HG03175 (cell line): ENCODE data around the gene ADAMTS20.
"Not testable (repeated sequence)": the region's sequence is repeated elsewhere in the genome, so short reads cannot be mapped to it uniquely, and the experiment has no call there.

Experiments
- ATAC-seq: cut with Tn5 transposase; IDR thresholded peaks from one replicate; pipeline ENCODE4 v1.9.1; 2021; ENCODE audit warnings: mild to moderate bottlenecking, moderate library complexity; ENCODE audit not compliant: unreplicated experiment

The ADAMTS20 gene

DNA sequence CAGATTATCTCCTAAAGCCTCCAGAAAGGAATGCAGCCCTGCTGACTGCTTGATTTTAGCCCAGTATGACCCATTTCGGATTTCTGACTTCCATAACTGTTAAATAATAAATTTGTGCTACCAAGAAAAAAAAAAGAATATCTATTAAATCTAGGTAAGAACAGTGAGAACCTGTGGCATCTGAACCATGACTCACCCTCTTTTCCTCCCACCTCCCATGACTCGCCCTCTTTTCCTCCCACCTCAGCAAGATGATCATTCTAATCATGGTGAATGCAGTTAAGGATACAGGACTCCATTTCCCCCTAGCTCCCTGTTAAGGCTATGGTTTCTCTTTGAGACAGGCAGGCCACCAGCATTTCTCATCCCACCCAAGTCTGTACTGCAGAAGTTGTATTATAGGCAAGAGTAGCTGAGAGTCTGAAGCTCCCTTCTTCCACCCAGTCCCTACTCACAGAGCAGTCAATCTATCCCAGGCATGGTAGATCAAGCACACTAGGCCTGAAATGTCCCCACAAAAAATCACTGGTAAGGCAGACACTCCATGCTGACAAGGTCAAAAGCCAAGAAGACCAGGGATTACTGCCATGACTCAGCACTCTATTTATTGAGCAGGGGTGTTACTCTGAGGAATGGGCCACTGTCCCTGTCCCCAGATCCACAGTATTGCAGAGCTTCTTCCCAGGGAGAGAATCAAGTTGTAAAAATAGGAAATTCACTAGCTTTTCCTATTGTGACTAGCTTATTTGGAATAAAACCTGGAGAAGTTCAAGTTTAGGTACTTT is 188.9 kb downstream of the ADAMTS20 start:
- no peak for ATAC-seq

GRCh38 chr12:43361031-43361710 is 190.8 kb downstream of the ADAMTS20 start:
- no peak for ATAC-seq

- ATAC-seq: not testable (repeated sequence)
Observed at GRCh38 chr12:43360001-43360400, 192.0 kb downstream of the ADAMTS20 start.

DNA sequence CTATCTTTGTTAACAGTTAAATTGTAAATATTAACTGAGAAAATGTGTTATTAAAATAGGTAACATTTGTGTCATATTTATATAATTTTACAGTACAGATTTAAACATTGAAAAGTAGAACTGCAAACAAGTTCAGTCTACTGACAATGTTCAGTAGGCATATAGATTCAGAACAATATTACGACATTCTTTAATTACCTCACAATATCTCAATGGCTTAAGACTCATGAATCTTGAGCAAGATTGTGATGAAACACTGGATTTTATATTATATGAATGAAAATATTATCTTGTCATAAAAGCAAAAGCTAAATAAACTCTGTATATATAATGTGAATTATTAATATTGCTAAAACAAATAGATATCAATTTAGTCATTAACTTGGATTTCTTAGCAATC is 194.9 kb downstream of the ADAMTS20 start:
- no peak for ATAC-seq

- no peak for ATAC-seq
Observed at GRCh38 chr12:43352001-43352400, 200.0 kb downstream of the ADAMTS20 start.

DNA sequence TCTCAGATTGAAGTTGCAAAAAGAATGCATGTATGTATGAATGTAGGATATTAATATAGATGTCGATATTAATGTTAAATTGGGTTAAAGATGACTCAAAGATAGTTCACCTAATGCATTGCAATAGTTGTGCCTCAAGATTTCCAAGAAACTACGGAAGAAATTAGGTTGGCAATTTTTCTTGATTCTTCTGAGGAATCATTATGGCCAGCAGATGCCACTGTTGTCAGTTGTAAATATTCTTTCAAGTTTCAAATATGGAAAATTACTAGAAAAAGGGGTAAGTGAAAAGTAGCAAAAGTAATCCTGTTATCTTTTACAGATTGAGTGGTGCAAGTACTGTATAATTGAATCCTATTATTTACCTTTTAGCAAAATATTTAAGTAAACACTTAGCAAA is 202.1 kb downstream of the ADAMTS20 start:
- no peak for ATAC-seq

- no peak for ATAC-seq
Observed at GRCh38 chr12:43348221-43348620, 203.8 kb downstream of the ADAMTS20 start.

DNA sequence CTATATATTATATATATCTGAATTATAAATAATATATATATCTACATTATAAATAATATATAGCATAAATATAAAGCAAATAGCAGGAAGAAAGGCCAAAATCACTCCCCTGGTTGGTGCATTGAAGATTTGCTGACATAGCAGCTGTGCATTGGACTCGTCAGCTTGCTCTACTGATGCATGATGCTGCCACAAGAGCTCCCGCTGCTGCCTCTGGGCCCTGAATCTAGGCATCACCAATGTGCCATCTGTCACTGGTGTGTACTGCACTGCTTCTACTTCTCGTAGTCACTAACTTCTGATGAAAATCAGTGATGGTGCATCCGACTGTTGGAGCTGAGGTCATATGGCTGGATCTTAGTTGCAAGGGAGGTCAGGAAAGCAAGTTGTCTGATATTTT is 205.0 kb downstream of the ADAMTS20 start:
- ATAC-seq: no peak

DNA sequence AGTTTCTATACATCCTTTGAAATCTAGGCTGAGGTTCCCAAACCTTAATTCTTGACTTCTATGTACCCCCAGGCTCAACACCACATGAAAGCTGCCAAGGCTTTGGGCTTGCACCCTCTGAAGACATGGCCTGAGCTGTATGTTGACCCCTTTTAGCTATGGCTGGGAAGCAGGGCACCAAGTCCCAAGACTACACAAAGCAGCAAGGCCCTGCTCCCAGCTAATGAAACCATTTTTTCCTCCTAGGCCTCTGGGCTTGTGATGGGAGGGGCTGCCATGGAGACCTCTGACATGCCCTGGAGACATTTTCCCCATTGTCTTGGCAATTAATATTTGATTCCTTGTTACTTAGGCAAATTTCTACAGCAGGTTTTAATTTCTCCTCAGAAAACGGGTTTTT is 207.0 kb downstream of the ADAMTS20 start:
- ATAC-seq: no peak

GRCh38 chr12:43341785-43342313 is 210.2 kb downstream of the ADAMTS20 start:
- not testable (repeated sequence) for ATAC-seq

GRCh38 chr12:43338848-43339526 is 213.0 kb downstream of the ADAMTS20 start:
- ATAC-seq: peak; percentile 38

DNA sequence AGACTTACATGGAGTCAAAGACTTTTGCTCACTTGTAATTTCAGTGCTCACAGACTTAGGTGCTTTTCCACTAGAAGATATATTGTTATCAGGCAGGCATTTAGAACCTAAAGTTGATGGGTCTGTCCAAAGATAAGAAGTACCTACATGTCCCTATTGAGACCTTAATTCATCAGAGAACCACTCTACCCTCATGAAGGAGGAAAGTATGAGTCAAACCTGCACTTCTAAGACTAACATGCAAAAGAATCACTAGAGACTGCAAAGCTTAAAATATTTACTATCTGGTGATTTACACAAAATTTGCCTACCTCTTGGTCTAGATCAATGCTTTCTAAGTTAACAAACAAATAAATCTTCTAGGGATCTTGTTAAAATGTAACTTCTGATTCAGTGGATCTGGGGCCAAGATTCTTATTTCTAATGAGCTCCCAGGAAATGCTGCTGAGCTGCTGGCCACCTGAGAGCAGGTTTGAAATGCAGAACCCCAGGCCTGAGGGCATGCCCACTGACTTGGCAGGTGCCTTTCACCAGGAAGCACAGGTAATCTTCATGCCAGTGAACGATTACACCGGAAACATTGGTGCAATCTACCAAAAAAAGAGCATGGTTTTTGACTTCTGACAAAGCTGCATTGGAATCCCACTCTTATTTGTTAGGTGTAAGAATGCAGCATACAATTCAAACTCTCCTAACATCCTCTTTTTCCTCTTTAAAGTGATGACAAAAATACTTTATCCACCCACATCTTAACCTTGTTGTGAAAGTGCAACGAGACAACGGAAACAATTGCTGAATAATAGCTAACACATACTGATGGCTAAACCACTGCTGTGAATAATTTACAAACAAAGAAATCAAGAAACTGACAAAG is 214.2 kb downstream of the ADAMTS20 start:
- ATAC-seq: peak; percentile 77

DNA sequence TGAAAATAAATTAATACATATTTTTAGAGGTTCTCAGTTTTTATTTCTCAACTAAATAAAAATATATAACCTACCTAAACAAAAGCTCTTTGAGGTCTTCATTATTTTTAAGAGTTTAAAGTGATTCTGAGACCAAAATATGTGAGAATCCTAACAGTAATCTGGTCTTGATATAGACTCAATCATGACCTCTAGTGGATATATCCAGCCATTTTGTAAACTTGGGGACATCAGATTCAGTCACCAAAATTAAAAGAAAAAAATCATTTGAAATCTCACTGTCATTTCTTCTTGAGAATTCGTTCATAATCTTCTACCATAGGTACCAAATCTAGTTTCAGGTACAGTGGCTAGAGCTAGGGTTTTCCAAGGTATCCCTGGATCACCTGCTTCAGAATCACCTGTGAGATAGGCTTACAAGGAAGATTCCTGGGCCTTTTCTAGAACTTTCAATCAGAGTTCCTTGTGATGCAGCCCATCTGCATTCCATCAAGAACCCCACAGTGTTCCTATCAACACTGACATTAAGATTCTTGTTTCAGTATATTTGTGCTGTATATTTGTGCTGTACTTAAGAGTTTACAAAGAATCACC is 214.9 kb downstream of the ADAMTS20 start:
- ATAC-seq: no peak

DNA sequence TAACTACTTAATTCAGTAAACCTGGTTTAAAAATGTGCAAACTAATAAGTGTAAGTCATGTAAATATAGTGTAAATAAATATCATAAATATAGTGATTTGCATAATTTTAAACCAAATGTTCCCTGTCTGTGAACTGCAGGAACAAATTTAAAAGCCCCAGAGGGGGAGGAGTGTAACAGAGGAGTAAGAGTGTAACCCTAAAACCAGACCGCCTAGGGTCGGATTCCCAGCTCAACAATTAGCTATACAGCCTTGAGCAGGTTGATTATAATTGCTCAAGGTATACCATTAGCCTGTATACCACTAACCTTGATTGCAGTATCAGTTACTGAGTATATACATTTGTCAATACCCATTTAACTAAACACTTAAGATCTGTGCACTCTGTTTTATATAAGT is 218.4 kb downstream of the ADAMTS20 start:
- no peak for ATAC-seq

DNA sequence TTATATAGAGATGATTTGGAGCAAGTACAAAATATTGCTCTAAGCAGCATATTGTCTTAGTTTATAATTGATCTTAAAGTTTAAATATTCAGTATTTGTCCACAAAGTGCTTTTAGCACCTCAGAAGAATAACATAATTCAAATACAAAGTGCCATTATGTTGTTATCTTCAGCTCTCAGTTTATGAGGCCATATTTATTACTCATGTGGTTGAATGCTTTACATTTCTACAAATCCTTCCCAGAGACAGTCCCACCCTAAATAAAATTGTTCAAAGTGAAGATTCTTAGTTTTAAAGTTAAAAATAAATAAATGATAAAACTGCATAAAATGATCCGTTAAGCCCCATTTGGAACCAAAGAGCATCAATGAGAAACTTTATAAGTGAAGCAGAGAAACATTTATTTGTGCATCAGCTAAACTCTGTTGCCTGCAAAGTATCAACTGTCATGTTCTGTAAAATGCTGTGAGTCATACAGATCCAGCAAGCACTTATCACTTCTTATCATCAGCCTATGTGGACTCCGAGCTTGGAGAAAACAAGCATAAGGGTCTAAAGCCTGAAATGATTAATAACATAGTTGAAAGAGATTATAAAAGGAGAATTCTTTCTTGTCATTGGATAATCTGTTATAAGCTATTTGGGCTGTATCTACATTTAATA is 218.9 kb downstream of the ADAMTS20 start:
- ATAC-seq: no peak

GRCh38 chr12:43331935-43332334 is 220.1 kb downstream of the ADAMTS20 start:
- peak; percentile 51 for ATAC-seq

- no peak for ATAC-seq
Observed at GRCh38 chr12:43329375-43329774, 222.6 kb downstream of the ADAMTS20 start.

GRCh38 chr12:43325786-43326185 is 226.2 kb downstream of the ADAMTS20 start:
- peak; percentile 75 for ATAC-seq

- no peak for ATAC-seq
Observed at GRCh38 chr12:43320281-43320680, 231.7 kb downstream of the ADAMTS20 start.

GRCh38 chr12:43318021-43318420 is 234.0 kb downstream of the ADAMTS20 start:
- ATAC-seq: no peak
